Gastroesophageal sphincter (tissue), 4 donors: Measurements from ENCODE around the gene MROH2B. TPM values are rescaled to one million over a fixed set of nuclear protein-coding genes. Genes with fewer than 3 reads are reported as not detected.

Experiments used
- ATAC-seq: fragments of 150-250 bp; one replicate; pipeline ENCODE4 v1.9.1; 2016; ENCODE audit warnings: mild to moderate bottlenecking, moderate library complexity
- H3K27ac ChIP-seq, 4 donors: fragments of 200-600 bp; sonication (generic) in 3 of 4; 1 replicate in 3 of 4; 2 replicates in 1 of 4; pipeline ENCODE4 v1.5.1; 2016 to 2019
- H3K27me3 ChIP-seq: fragments of 200-600 bp; sonication (generic); one replicate; pipeline ENCODE4 v1.5.1; 2019
- H3K36me3 ChIP-seq, 2 donors: fragments of 200-600 bp; sonication (generic); one replicate each; pipeline ENCODE4 v1.5.1; 2019; ENCODE audit warnings: control low read depth in 1 of 2
- H3K4me1 ChIP-seq, 3 donors: fragments of 200-600 bp; sonication (generic); 1 replicate in 2 of 3; 2 replicates in 1 of 3; pipeline ENCODE4 v1.5.1; 2016 to 2019; ENCODE audit warnings: control low read depth in 2 of 3
- H3K4me3 ChIP-seq, 2 donors: fragments of 200-600 bp; sonication (generic); one replicate each; pipeline ENCODE4 v1.5.1; 2019; ENCODE audit warnings: mild to moderate bottlenecking in 1 of 2, moderate library complexity in 1 of 2
- H3K9me3 ChIP-seq, 3 donors: fragments of 200-600 bp; sonication (generic); one replicate each; pipeline ENCODE4 v1.5.1; 2017 to 2019; ENCODE audit warnings: control low read depth in 2 of 3
- EP300 ChIP-seq: sonication (generic); formaldehyde crosslinking; IDR thresholded peaks from one replicate; pipeline ENCODE4 v1.6.1; 2017; ENCODE audit warnings: antibody characterized with exemption, mild to moderate bottlenecking
- POLR2A ChIP-seq, 2 donors: fragments of 450-650 bp; IDR thresholded peaks; one replicate each; pipeline ENCODE4 v1.6.1; 2017; ENCODE audit warnings: antibody characterized with exemption in 2 of 2, mild to moderate bottlenecking in 2 of 2, moderate library complexity in 1 of 2
- POLR2AphosphoS5 ChIP-seq: sonication (generic); formaldehyde crosslinking; IDR thresholded peaks from one replicate; pipeline ENCODE4 v1.6.1; 2017; ENCODE audit warnings: antibody characterized with exemption
- WGBS, 2 donors: methylation state at CpG; one replicate each; pipeline ENCODE4 v1.1.5; 2018; ENCODE audit warnings: low coverage in 1 of 2; 5-methylcytosine and 5-hydroxymethylcytosine counted together
- total RNA-seq, 4 donors: library from RNA; depleted of rRNA; stranded (reverse); fragments of >200 nt; gene quantifications; one replicate each; pipeline ENCODE4 v1.1.0, GENCODE V29; 2016
- TF ChIP-seq, protein P1 (sequence below), 4 experiments: fragments of 200-600 bp in 2 of 4; fragments of 450-650 bp in 2 of 4; sonication (generic) in 1 of 4; IDR thresholded peaks; one replicate each; pipeline ENCODE4 v1.5.1; 2017 to 2019; ENCODE audit warnings: antibody characterized with exemption in 4 of 4, mild to moderate bottlenecking in 2 of 4, moderate library complexity in 2 of 4

Gene MROH2B
- total RNA-seq, 4 donors from 2014 or later, result not detected

DNA sequence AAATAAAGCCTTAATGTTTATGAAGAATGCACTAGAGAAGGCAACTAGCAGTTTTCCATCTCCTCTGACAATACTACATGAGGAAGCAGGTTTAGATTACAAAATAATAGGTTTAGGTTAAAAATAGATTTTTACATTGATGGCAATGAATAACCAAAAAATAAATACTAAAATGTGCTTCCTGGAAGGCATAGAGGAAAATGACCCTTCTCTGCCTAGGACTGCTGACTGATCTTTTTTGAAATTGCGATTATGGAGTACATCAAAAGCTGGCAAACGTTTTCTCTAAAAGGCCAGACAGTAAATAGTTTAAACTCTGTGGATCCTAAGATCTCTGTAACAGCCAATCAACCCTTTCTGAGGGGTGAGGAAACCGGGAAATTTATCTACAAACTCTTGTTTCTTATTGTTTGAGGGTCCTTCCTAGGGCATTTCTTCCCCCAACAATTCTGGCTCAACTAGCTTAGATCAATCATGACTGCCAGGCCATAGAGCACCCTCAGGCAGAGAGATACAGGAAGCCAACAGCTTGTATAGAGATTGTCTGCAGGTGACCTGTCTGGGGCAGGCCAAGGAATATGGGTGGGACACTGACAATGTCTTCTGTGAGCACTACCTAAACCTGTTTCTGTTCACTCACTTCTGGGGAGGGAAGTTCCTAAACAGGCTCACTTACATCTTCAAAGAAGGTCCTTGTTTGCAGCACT is 67.3 kb downstream of the MROH2B start:
- H3K27me3 ChIP-seq, result no peaks in the 10 kb centered on the region
- ATAC-seq, result no peak
- H3K27ac ChIP-seq, result no peak overlapping the region
- H3K36me3 ChIP-seq, result no peaks in the 10 kb centered on the region
- H3K4me3 ChIP-seq, result no peak overlapping the region
- TF ChIP-seq POLR2A (IDR thresholded peaks at IDR 0.05) (no peak), POLR2AphosphoS5 (no peak), EP300 (no peak)
- TF ChIP-seq, protein P1, sequence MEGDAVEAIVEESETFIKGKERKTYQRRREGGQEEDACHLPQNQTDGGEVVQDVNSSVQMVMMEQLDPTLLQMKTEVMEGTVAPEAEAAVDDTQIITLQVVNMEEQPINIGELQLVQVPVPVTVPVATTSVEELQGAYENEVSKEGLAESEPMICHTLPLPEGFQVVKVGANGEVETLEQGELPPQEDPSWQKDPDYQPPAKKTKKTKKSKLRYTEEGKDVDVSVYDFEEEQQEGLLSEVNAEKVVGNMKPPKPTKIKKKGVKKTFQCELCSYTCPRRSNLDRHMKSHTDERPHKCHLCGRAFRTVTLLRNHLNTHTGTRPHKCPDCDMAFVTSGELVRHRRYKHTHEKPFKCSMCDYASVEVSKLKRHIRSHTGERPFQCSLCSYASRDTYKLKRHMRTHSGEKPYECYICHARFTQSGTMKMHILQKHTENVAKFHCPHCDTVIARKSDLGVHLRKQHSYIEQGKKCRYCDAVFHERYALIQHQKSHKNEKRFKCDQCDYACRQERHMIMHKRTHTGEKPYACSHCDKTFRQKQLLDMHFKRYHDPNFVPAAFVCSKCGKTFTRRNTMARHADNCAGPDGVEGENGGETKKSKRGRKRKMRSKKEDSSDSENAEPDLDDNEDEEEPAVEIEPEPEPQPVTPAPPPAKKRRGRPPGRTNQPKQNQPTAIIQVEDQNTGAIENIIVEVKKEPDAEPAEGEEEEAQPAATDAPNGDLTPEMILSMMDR (IDR thresholded peaks at IDR 0.05), result no peak
- 49 to 55% methylated on average over 3 of the region's 3 CpGs for WGBS, 2 donors
- no peaks in the 10 kb centered on the region for H3K9me3 ChIP-seq
- no peaks in the 10 kb centered on the region for H3K4me1 ChIP-seq

DNA sequence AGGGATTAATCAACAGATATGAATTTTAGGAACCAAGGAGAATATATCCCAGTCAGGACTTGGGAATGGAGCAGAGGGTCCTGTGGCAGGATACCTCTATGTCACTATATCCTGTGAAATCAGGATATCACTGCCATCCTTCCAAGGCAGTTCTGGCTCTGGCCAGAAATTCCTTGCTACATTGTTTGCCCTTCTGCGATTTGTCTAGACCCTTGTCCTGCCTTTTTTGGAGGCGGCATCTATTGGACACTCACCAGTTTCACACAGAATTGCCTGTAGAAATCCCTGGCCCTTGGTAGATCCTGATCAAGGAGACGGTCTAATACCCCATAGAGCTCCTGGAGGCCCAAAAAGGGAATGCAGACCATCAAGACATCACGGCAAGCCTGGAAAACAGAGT is 71.2 kb downstream of the MROH2B start:
- Histone ChIP-seq H3K9me3 (no peaks in the 10 kb centered on the region), H3K36me3 (no peaks in the 10 kb centered on the region), H3K27ac (no peak overlapping the region), H3K4me1 (no peaks in the 10 kb centered on the region), H3K4me3 (no peak overlapping the region), H3K27me3 (no peaks in the 10 kb centered on the region)
- TF ChIP-seq POLR2AphosphoS5, result no peak
- TF ChIP-seq EP300, result no peak
- no peak for TF ChIP-seq POLR2A (IDR thresholded peaks at IDR 0.05)
- TF ChIP-seq, protein P1 (IDR thresholded peaks at IDR 0.05), result no peak
- ATAC-seq, result no peak
- WGBS, 2 donors, result 81% methylated on average over 3 of the region's 4 CpGs; no CpG with 5 or more reads in 1 of the 2 donors

DNA sequence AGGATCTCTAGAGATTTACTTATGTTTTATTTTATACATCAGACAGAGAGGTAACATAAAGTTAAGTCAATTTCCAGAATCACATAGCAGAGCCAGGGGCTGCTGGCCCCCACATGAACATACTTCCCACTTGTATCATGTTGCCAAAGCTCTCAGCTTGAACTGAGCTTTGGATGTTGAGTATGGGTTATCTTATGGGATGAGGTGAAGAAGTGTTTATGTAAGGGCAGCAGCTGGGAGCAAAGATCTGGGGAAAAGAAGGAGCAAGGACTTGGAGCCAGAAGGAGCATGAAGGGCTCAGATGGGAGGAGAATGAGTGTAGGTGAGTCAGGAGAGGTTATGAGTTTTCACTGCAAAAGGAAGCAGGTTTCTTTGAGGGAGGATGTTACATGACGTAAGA is 72.0 kb downstream of the MROH2B start:
- TF ChIP-seq POLR2A (IDR thresholded peaks at IDR 0.05), result no peak
- TF ChIP-seq EP300, result no peak
- no peak for TF ChIP-seq POLR2AphosphoS5
- TF ChIP-seq, protein P1 (IDR thresholded peaks at IDR 0.05), result no peak
- no peaks in the 10 kb centered on the region for H3K27me3 ChIP-seq
- no peaks in the 10 kb centered on the region for H3K4me1 ChIP-seq
- ATAC-seq, result no peak
- no peaks in the 10 kb centered on the region for H3K36me3 ChIP-seq
- no peaks in the 10 kb centered on the region for H3K9me3 ChIP-seq
- H3K27ac ChIP-seq, result no peak overlapping the region
- H3K4me3 ChIP-seq, result no peak overlapping the region
- WGBS, 2 donors, result 81% methylated on average over 1 of the region's 1 CpG; no CpG with 5 or more reads in 1 of the 2 donors

DNA sequence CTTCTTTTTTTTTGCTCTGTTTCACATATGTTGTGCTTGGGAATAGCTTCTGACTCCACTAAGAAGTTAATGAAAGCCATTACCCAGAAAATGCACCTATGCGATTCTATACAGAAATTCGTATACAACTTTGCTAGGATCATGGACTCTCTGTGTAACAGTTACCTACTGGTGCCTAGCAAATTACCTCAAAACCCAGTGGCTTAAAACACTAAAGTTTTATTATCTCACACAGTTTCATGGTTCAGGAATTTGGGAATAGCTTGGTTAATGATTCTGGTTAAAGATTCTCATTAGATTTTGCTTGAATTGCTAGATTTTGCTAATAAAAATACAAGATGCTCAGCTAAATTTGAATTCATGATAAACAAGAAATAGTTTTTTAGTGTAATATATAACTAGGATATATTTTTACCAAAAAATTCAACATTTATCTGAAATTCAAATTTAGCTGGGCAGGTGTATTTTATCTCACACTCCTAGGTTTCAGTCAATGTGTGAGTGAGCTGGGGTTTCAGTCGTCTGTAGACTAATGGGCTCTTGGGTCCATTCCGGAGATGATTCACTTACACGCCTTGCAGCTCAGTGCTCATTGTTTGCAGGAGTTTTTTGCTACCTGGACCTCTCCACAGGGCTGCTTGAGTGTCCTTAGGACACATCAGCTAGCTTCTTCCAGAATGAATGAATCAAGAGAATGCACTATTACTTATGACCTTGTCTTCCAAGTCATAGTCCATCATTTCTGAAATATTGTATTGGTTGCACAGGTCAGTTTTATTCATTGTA is 75.1 kb downstream of the MROH2B start:
- WGBS, 2 donors, result 89 to 98% methylated on average over 5 of the region's 5 CpGs
- no peaks in the 10 kb centered on the region for H3K9me3 ChIP-seq
- no peaks in the 10 kb centered on the region for H3K36me3 ChIP-seq
- H3K4me3 ChIP-seq, result no peak overlapping the region
- peaks cover 0 to 17% (median 10%) of the 10 kb centered on the region in 3 donors for H3K4me1 ChIP-seq
- TF ChIP-seq POLR2A (IDR thresholded peaks at IDR 0.05), result no peak
- TF ChIP-seq, protein P1 (IDR thresholded peaks at IDR 0.05), result no peak
- no peak for TF ChIP-seq EP300
- no peak for TF ChIP-seq POLR2AphosphoS5
- H3K27me3 ChIP-seq, result no peaks in the 10 kb centered on the region
- H3K27ac ChIP-seq, result no peak overlapping the region
- no peak for ATAC-seq
